GM19099 (cell line): Measurements from ENCODE around the gene MATN4.

Experiments used
- POLR2A ChIP-seq: IDR thresholded peaks from 3 replicates; pipeline ENCODE4 v1.6.1; 2011; ENCODE audit warnings: low read depth; ENCODE audit not compliant: insufficient read length; ENCODE audit errors: extremely low read depth

Gene MATN4

DNA sequence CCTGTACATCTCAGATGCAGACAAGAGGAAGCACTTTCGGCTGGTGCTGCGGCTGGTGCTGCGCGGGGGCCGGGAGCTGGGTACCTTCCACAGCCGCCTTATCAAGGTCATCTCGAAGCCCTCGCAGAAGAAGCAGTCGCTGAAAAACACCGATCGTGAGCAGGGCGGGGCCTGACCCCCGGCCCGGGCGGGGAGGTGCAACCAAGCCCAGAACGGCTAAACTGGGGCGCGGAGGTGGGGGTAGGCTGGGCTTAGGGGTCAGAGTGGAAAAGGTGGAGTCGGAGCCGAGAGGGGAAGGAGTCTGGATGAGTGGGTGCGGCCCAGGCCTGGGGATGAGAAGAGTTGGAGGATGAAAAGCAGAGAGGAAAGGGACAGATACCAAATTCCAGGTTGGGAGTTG, 4.1 kb upstream of the MATN4 start:
- TF ChIP-seq POLR2A: no peak

DNA sequence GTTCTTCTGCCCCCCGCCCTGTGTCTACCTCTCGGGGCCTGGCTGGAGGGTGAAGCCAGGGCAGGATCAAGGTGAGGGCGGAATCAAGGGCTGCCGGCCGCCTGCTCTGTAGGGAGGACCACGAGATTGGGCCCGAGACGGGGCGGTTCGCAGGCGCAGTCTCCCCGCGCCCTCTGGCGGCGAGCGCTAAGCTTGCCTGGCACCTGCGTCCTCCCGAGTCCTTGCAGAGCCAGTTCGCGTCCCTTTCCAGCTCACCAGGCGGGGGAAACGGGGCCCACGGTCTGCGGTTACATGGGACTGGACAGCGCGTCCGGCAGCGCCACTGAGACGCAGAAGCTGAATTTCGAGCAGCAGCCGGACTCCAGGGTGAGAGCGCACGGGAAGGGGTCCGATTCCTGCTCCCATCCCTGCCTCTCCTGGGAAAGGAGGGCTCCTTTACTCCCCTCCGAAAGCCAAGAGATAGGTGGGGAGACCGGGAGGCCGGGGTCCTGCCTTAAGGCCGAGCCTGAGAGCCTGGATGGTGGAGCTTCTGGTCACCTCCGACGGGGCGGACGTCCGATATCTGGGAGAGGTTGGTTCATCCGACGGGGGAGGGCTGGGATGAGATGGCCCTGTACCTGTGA, 3.6 kb upstream of the MATN4 start:
- TF ChIP-seq POLR2A: no peak

DNA sequence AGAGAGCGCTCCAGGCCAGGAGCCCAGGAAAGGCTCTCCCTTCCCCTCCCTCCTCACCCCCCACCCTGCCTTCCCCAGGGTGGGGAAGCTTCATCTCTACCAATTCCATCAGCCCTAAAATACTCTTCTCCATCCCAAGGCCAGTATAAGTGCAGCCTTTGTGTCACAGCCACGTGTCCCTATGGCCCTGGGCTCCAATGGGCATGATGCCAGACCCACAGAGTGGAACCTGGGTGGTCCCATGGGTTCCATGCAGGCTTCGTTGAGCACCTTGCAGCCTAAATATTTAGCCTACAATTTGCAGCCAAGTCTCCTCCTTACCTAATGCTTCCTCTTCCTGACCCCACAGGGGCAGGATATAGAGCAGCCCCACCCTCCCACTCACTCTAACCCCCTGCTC, 976 bp upstream of the MATN4 start:
- no peak for TF ChIP-seq POLR2A

DNA sequence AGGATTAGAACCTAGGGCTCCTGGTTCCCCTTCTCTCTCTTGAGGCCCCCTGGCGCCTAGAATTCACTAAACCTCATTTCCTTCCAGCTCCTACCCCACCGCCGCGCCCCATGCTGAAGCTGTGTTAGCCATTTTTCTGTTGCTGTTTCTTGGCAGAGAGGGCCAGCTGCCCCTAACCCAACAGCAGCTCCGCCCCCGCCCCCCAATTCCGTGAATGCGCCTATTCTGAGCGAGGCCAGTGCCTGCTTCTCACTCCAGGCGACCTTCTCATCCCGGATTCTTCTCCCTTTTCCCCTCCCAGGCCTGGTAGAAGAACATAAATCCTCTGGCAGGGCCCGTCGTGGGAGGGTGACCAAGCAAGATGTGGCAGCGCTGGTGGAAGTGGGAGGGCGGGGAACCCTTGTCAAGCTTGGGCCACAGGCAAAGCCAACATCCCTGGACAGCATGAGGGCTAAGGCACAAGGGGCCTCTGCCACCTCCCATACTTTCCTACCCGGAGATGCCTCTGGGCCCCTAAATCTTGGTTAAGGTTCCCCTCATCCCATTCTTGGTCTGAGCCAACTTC, 941 bp downstream of the MATN4 start:
- no peak for TF ChIP-seq POLR2A

DNA sequence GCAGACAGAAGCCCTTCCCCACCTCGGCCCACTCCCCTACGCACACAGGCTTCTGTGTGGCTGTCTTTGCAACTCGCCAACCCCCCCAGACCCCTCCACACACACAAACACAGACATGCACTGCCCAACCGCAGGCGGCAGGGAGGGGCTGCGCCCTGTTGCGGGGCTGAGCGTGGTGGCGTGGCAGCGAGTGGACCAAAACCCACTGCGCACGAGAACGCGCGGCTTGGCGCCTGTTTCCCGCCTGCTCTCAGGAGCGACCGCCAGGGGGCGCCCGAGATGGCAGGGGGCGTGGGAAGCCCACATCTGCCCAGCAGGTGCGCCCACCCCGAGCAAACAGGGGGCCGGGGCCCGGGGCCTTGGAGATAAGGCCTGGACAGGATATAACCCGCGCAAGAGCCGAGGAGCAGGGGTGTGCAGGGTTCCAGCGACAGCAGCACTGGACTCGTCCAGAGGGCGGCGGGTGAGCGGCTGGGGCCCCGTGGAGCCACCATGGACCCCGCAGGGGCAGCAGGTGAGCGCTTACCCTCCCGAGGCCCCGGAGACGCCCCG, 1.6 kb downstream of the MATN4 start, which contains the start of gene RBPJL:
Gene RBPJL (plus strand): TSS at position 410 of the 552 bp plus-strand sequence. CDS start 83 bp downstream, at position 493.
- TF ChIP-seq POLR2A: no peak

DNA sequence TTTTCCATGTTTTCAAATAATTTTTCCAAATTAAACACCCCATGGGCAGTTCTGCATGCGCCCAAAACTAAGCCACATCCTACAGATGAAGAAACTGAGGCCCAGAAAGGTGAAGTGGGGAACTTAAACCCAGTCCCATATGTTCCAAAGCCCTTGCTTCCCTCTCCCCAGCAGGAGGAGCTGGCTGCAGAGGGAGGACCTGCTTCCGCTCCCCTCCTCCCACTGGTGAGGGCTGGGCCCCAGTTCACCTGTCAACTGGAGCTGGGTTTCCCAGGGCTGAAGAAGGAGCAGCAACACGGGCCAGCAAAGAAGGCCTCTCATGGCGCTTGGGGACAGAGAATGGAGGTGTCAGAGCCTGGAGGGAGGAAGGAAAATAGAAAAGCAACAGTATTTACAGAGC, 2.8 kb downstream of the MATN4 start:
- no peak for TF ChIP-seq POLR2A

DNA sequence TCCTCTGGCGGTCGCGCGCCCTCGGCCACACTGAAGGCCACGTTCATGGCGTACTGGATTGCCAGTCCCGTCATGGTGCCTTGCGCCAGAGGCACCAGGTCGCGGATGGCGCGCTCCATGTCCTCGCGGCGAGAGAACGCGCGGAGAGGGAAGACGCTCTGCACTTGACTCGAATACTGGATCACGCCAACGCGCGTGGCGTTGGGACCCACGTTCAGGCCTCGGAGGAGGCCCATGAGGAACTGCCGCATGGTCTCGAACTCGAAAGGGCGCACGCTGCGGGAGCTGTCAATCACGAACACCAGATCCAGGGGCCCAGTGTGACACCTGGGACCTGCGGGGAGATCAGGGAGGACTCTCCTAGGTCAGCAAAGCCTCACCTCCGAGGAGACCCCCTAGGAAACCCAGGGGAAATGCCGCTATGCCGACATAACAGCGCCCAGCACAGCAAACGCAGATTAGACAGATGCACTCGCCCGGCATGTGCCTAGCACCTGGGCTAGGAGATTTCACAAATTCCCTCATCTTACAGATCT, 3.6 kb downstream of the MATN4 start:
- TF ChIP-seq POLR2A: no peak

DNA sequence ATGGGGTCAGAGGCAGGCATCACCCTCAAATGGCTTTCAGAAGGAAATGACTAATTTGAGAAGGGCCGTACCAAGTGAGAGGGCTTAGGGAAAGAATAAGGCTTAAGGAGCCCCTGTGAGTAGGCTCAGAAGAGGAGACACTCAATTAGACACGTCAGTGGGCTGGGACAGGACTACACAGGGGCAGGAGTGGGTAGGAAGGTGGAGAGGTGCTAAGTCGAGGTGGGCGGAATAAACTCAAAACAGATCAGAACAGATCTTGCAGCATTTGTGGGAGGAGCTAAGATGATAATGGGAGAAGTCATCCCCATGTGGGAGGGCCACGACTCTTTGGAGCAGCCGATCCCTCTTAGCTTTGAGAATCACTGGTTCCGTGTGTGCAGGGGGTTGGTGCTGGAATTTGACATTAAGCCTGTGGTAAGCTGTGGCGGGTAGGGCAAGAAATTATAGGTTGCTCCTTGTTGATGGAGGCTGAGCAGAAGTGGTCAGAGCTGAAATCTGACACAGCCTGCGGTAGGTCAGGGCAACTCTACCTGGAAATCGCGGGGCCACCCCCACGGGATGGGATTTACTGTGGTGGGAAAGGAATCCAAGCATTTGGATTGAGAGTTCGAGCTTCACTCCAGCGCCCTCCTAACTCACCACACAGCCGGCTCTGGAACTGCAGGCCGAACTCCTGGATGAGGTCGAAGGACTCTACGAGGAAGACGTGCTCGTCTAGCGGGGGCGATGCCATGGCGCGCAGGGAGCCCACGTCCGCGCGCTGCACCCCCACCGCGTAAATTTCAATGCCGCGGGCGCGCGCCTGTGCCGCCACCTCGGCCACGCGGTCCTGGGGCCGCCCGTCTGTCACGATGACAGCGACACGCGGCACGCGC, 4.3 kb downstream of the MATN4 start:
- no peak for TF ChIP-seq POLR2A

DNA sequence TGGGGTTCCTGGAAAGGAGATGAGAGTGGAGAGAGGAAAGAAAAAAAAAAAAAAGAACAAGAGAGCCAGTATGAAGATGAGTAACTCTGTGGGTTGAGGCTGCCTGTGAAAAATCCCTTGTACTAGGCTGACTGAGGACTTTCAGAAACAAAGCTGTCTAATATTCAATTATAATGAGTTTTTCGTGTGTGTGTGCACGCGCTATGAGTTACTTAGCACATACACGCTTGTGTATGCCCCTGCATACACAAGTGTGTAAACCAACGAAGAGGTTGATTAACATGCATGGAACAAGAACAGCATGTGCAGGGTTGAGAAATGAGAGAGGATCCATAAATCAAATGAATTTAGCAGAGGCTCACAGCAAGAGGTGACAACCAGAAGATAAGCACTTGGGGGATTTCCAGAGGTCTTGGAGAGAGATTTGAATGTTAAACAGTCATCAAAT, 6.3 kb downstream of the MATN4 start:
- TF ChIP-seq POLR2A: no peak

DNA sequence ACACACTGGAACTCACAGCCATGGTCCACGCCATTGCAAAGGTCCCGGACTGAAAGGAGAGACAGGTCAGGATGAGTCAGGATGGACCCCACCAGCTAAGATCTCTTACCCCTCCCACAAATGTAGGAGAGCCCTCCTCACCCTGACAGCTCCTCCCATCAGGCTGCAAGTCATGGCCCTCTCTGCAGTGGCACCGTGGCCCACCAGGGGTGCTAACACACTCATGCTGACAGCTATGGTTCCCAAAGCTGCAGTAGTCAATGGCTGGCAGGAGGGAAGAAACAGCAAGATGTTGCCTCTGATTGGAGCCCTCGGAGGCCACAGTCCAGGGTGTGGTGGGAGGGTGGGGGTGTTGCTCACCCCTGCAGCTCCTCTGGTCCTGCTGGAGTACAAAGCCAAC, 7.1 kb downstream of the MATN4 start:
- TF ChIP-seq POLR2A: no peak

DNA sequence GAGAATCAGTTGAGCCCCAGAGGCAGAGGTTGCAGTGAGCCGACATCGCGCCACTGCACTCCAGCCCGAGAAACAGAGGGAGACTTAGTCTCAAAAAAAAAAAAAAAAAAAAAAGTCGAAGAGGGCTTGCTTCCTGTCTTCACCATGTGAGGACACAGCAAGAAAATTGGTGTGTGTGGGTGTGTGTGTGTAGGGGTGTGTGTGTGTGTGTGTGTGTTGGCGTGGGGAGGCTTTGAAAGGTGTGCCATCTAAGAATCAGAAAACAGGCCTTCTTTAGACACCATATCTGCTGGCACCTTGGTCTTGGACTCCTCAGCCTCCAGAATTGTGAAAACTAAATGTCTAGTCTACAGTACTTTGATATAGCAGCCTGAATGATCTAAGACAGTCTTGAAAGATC, 8.3 kb downstream of the MATN4 start:
- TF ChIP-seq POLR2A: no peak

DNA sequence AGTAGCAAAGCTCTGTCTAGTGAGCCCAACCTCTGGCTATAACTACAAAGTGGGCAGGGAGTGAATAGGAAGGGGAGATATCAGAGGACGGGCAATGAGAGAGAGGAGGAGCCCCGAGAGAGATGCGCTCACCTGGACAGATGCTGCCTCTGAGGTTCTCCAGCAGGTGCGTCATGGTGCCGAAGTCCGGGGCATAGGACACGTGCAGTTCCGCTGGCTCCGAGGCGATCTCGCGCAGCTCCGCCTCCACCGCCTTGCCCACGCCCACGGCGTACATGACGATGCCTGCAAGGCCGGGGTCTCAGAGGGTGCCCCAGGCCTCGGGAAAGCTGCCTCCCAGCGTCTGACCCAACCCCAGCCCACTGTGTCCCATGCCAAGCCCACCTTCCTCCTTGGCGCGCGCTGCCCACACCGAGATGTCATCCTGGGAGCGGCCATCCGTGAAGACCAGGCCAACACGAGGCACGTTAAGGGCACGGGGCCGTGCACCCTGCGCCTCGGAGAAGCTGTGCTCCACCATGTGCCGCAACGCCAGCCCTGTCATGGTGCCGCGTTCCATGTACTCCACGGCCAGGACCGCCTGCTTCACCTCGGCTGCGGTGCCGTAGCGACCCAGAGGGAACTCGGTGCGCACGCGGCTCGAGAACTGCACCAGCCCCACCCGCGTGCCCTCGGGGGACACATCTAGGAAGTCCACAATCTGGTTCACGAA, 10.2 kb downstream of the MATN4 start:
- TF ChIP-seq POLR2A: no peak

DNA sequence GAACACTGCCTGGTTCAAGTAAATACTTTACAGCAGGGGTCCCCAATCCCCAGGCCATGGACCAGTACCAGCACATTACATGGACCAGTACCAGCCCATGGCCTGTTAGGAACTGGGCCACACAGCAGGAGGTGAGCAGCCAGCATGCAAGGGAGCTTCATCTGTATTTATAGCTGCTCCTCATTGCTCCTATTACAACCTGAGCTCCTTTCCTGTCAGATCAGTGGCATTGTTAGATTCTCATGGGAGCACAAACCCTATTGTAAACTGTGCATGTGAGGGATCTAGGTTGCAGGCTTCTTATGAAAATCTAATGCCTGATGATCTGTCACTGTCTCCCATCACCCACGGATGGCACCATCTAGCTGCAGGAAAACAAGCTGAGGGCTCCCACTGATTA, 13.4 kb downstream of the MATN4 start:
- no peak for TF ChIP-seq POLR2A

DNA sequence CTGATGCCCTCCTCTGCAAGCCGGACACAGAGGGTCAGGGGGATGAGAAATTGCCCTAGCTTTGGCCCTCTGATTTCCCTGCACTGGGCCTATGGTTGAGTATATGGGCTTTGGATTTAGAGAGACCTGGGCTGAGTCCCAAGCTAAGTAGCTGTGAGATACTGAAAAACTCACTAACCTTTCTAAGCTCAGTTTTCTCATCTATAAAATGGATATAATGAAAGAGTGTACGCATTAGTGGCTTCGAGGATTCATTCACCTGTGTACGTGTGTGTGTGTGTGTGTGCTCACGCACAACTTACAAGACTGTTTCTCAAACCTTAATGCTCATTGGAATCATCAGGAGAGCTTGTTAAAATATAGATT, 14.1 kb downstream of the MATN4 start:
- TF ChIP-seq POLR2A: no peak
